Fibroblast of lung (primary cell): ENCODE results near the gene AGPAT4.

Experiments used
- EZH2 ChIP-seq: IDR thresholded peaks from 2 replicates; pipeline ENCODE4 v1.5.1; 2012; ENCODE audit warnings: low read length, control low read depth, mild to moderate bottlenecking; ENCODE audit errors: missing control alignments
- TF ChIP-seq, protein P1 (sequence below), 2 donors: IDR thresholded peaks in 1 of 2; conservative IDR thresholded peaks in 1 of 2; 1 replicate in 1 of 2; 2 replicates in 1 of 2; pipeline ENCODE4 v1.5.1; 2011 to 2012; ENCODE audit warnings: low read length in 2 of 2, control low read depth in 1 of 2, inconsistent platforms in 1 of 2, low read depth in 1 of 2, mild to moderate bottlenecking in 1 of 2

DNA sequence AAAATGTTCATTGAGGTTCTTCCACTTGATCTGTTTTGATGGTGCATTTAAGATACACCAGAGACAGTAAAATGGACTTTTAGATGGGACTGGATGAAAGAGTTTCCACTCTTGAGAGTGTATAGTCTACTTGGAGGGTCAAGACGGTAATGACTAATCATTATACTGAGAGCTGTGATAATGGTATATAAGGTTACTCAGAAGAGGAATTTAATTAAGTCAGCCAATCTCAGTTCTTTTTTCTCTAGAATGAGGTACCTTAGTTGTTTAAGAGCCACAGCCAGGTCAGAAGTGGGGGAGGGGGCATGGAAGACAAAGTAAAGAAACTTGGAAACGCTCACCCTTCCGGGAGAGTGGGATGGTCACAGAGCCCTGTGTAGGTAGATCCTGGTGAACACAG, 158.4 kb downstream of the AGPAT4 start:
- TF ChIP-seq, protein P1, sequence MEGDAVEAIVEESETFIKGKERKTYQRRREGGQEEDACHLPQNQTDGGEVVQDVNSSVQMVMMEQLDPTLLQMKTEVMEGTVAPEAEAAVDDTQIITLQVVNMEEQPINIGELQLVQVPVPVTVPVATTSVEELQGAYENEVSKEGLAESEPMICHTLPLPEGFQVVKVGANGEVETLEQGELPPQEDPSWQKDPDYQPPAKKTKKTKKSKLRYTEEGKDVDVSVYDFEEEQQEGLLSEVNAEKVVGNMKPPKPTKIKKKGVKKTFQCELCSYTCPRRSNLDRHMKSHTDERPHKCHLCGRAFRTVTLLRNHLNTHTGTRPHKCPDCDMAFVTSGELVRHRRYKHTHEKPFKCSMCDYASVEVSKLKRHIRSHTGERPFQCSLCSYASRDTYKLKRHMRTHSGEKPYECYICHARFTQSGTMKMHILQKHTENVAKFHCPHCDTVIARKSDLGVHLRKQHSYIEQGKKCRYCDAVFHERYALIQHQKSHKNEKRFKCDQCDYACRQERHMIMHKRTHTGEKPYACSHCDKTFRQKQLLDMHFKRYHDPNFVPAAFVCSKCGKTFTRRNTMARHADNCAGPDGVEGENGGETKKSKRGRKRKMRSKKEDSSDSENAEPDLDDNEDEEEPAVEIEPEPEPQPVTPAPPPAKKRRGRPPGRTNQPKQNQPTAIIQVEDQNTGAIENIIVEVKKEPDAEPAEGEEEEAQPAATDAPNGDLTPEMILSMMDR (conservative IDR thresholded peaks at IDR 0.05 in 1 of 2, IDR thresholded peaks at IDR 0.05 in 1 of 2; ENCODE audit: low read depth in 1 of 2, low read length in 2 of 2) = no peak
- TF ChIP-seq EZH2 = no peak
